K562 (cell line): ENCODE measurements around the gene ANXA10. TPM values are rescaled to one million over a fixed set of nuclear protein-coding genes. Genes with fewer than 3 reads are reported as not detected.

Experiments used
- ASH1L ChIP-seq: fragments of 450-650 bp; IDR thresholded peaks from 2 replicates; pipeline ENCODE4 v1.6.1; 2018; ENCODE audit warnings: borderline replicate concordance, mild to moderate bottlenecking, low read depth; ENCODE audit not compliant: partially characterized antibody
- DMBX1 ChIP-seq: fragments of 250-450 bp; sonication (Bioruptor Pico); IDR thresholded peaks from 2 replicates; pipeline ENCODE4 v1.8.0; 2022; ENCODE audit warnings: inconsistent platforms, mild to moderate bottlenecking, moderate library complexity, borderline replicate concordance
- GTF2B ChIP-seq: IDR thresholded peaks from 2 replicates; pipeline ENCODE4 v1.6.1; 2011; ENCODE audit not compliant: insufficient read length; ENCODE audit errors: extremely low read depth
- NR2C1 ChIP-seq, 2 experiments: fragments of 450-650 bp; IDR thresholded peaks; 2 replicates each; pipeline ENCODE4 v1.6.1; 2017; ENCODE audit warnings: mild to moderate bottlenecking in 2 of 2, antibody characterized with exemption in 1 of 2, inconsistent platforms in 1 of 2, missing compliant biosample characterization in 1 of 2, missing genetic modification characterization in 1 of 2
- POLR3G ChIP-seq: IDR thresholded peaks from 2 replicates; pipeline ENCODE4 v1.6.1; 2011; ENCODE audit not compliant: insufficient read length, insufficient replicate concordance; ENCODE audit errors: extremely low read depth
- PYGO2 ChIP-seq: fragments of 450-650 bp; IDR thresholded peaks from 2 replicates; pipeline ENCODE4 v1.6.1; 2016; ENCODE audit warnings: mild to moderate bottlenecking, missing genetic modification characterization, moderate library complexity, missing compliant biosample characterization
- SAP30 ChIP-seq: fragments of 200-600 bp; sonication (generic); IDR thresholded peaks from 2 replicates; pipeline ENCODE4 v1.6.1; 2012; ENCODE audit warnings: borderline replicate concordance, low read depth, mild to moderate bottlenecking, moderate library complexity, low read length, control low read depth, inconsistent platforms; ENCODE audit not compliant: insufficient read depth, poor library complexity, severe bottlenecking
- ZNF184 ChIP-seq: sonication (generic); formaldehyde crosslinking; IDR thresholded peaks from 2 replicates; pipeline ENCODE4 v1.5.0; 2020; ENCODE audit warnings: missing genetic modification reagents
- ZNF583 ChIP-seq: fragments of 250-450 bp; sonication (Bioruptor Pico); IDR thresholded peaks from 2 replicates; pipeline ENCODE4 v1.4.0; 2020
- ZNF695 ChIP-seq: fragments of 450-650 bp; formaldehyde crosslinking; IDR thresholded peaks from 2 replicates; pipeline ENCODE4 v1.4.0; 2020; ENCODE audit warnings: mild to moderate bottlenecking, moderate library complexity
- ZNF696 ChIP-seq: fragments of 250-450 bp; sonication (Bioruptor Pico); conservative IDR thresholded peaks from 2 replicates; pipeline ENCODE4 v1.4.0; 2020; ENCODE audit warnings: mild to moderate bottlenecking, moderate library complexity
- polyA plus RNA-seq, 8 experiments: library from polyadenylated mRNA; depleted of rRNA in 4 of 8; stranded (reverse) in 5 of 8; unstranded in 3 of 8; fragments of >200 nt; fragmentation: Nextera tagmentation in 2 of 8; fragmentation: Illumina TruSeq in 1 of 8; extraction: Ambion mirVana in 2 of 8; extraction: Trizol in 1 of 8; gene quantifications; 2 replicates each; pipeline versions ENCODE4 v1.2.1 to v1.2.3, GENCODE V29; 2011 to 2014; ENCODE audit warnings: inconsistent platforms in 1 of 8, missing spikeins in 1 of 8
- total RNA-seq, 7 experiments: library from RNA; depleted of rRNA in 6 of 7; stranded (reverse); fragments of >200 nt in 6 of 7; fragmentation: Illumina TruSeq in 2 of 7; extraction: Trizol in 2 of 7; gene quantifications; 2 replicates each; pipeline versions ENCODE4 v1.2.1 to v1.2.3, GENCODE V29; 2011 to 2021; ENCODE audit warnings: low replicate concordance in 1 of 7
- TF ChIP-seq, protein P1 (sequence below), 2 experiments: IDR thresholded peaks in 1 of 2; conservative IDR thresholded peaks in 1 of 2; 2 replicates each; pipeline ENCODE4 v1.6.1; 2016; ENCODE audit warnings: low read depth in 2 of 2, mild to moderate bottlenecking in 1 of 2, missing compliant biosample characterization in 1 of 2, missing genetic modification characterization in 1 of 2, moderate library complexity in 1 of 2

ANXA10 gene
- total and polyA plus RNA-seq, 9 of the 15 experiments (the other 6 are each of a cell fraction or from before 2014, with no cell fraction given), result not detected

GRCh38 chr4:168163106-168163505, 70.8 kb downstream of the ANXA10 start (continued):
- TF ChIP-seq GTF2B (no peak), ZNF583 (CRISPR knock-in tag) (no peak), ZNF696 (CRISPR knock-in tag) (no peak), SAP30 (no peak), DMBX1 (CRISPR knock-in tag) (no peak), ZNF695 (CRISPR knock-in tag) (no peak), NR2C1 (IDR thresholded peaks at IDR 0.05) (no peak), NR2C1 (tag; IDR thresholded peaks at IDR 0.05) (no peak), ZNF184 (no peak), POLR3G (no peak), ASH1L (no peak), PYGO2 (tag) (no peak)
- TF ChIP-seq, protein P1, sequence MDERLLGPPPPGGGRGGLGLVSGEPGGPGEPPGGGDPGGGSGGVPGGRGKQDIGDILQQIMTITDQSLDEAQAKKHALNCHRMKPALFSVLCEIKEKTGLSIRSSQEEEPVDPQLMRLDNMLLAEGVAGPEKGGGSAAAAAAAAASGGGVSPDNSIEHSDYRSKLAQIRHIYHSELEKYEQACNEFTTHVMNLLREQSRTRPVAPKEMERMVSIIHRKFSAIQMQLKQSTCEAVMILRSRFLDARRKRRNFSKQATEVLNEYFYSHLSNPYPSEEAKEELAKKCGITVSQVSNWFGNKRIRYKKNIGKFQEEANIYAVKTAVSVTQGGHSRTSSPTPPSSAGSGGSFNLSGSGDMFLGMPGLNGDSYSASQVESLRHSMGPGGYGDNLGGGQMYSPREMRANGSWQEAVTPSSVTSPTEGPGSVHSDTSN (CRISPR knock-in tag; IDR thresholded peaks at IDR 0.05; ENCODE audit: low read depth), result no peak
- TF ChIP-seq, protein P1 (tag; conservative IDR thresholded peaks at IDR 0.05; ENCODE audit: low read depth), result no peak
